HUES48 (cell line): ENCODE data around the gene SNAP91.
"Not testable (repeated sequence)": the region's sequence is repeated elsewhere in the genome, so short reads cannot be mapped to it uniquely, and the experiment has no call there.

Experiments used
- H3K27ac ChIP-seq: one replicate; pipeline ENCODE4 v1.7.0; 2013; ENCODE audit warnings: low read depth, low read length, inconsistent platforms
- H3K27me3 ChIP-seq: 2 replicates; pipeline ENCODE4 v1.6.1; 2013; ENCODE audit warnings: mild to moderate bottlenecking, low read length; ENCODE audit not compliant: control insufficient read depth, insufficient read depth
- H3K36me3 ChIP-seq: 2 replicates; pipeline ENCODE4 v1.6.1; 2013; ENCODE audit warnings: low read length; ENCODE audit not compliant: control insufficient read depth, insufficient read depth
- H3K4me1 ChIP-seq: 2 replicates; pipeline ENCODE4 v1.6.1; 2013; ENCODE audit warnings: mild to moderate bottlenecking, low read length; ENCODE audit not compliant: control insufficient read depth, insufficient read depth
- H3K4me3 ChIP-seq: 2 replicates; pipeline ENCODE4 v1.5.1; 2013; ENCODE audit warnings: mild to moderate bottlenecking, low read depth, low read length
- H3K9ac ChIP-seq: 2 replicates; pipeline ENCODE4 v1.6.1; 2013; ENCODE audit warnings: mild to moderate bottlenecking, low read depth, low read length, moderate library complexity
- H3K9me3 ChIP-seq: 2 replicates; pipeline ENCODE4 v1.6.1; 2013; ENCODE audit warnings: low read length; ENCODE audit not compliant: control insufficient read depth, insufficient read depth

Gene SNAP91

DNA sequence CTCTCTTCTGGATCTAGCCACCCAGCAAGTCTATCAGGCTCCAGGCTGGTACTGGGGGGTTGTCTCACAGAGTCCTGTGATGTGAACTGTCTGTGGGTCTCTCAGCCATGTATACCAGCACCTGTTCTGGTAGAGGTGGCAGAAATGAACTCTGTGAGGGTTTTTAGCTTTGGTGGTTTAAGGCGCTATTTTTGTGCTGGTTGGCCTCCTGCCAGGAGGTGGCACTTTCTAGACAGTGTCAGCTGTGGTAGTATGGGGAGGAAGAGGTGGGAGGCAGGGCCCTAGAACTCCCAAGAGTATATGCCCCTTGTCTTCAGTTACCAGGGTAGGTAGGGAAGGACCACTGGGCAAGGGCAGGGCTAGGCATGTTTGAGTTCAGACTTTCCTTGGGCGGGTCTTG, 75.8 kb downstream of the SNAP91 start:
- Histone ChIP-seq H3K4me1 (peaks cover 7% of the 10 kb centered on the region; the same call in 1 of the 2 replicates), H3K9ac (no peak overlapping the region), H3K36me3 (no peaks in the 10 kb centered on the region), H3K4me3 (no peak overlapping the region), H3K27me3 (no peaks in the 10 kb centered on the region), H3K9me3 (no peaks in the 10 kb centered on the region), H3K27ac (no peak overlapping the region)

GRCh38 chr6:83629908-83630307, 79.0 kb downstream of the SNAP91 start:
- H3K4me1 ChIP-seq, H3K4me3 ChIP-seq, H3K9ac ChIP-seq, H3K36me3 ChIP-seq, H3K27me3 ChIP-seq, H3K27ac ChIP-seq, H3K9me3 ChIP-seq: not testable (repeated sequence)

DNA sequence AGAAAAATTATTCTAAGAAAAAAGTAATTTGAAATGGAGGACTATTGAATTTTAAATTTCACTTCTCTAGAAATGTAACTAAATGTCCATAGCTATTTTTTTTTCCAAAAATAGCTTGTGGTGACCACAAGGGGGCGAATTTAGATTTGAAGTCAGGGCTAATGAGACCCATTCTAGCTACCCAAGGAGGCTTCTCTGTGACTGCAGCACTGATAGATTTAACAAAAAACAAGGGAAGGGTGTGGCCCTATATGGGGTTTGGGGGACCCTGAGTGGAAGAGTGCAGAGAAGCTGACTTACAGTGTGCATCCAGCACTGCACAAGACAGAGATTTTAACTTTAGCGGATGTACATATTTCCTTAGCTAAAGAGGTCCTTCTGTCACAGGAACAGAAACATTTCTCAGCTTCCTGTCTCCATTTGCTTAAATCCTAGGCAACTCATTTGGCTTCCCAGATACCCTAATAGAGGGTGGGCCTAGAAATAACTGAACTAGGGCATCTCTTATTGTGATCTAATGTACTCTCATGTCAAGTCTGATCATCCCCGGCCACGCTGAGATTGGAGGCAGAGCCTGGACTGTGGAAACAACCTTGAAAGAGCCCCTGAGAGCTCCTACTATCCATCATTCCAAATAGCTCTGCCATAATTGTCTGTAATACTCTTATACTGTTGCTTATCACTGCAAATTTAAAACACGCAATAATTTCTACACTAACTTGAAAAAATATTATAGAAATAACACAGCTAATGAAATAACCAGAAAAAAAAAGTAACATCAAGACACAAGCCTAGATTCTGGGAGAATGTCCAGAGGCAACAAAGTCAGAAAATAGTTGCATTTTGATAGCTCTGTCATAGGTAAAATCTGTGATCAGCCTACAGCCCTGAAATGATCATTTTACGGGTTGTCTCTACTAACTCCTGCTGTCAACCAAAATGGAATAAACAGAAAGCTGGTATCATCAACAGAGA, 93.6 kb downstream of the SNAP91 start:
- H3K27ac ChIP-seq, result no peak overlapping the region
- H3K36me3 ChIP-seq, result no peaks in the 10 kb centered on the region
- H3K4me3 ChIP-seq, result no peak overlapping the region
- H3K9ac ChIP-seq, result no peak overlapping the region
- H3K27me3 ChIP-seq, result no peaks in the 10 kb centered on the region
- no peaks in the 10 kb centered on the region for H3K9me3 ChIP-seq
- H3K4me1 ChIP-seq, result no peaks in the 10 kb centered on the region

DNA sequence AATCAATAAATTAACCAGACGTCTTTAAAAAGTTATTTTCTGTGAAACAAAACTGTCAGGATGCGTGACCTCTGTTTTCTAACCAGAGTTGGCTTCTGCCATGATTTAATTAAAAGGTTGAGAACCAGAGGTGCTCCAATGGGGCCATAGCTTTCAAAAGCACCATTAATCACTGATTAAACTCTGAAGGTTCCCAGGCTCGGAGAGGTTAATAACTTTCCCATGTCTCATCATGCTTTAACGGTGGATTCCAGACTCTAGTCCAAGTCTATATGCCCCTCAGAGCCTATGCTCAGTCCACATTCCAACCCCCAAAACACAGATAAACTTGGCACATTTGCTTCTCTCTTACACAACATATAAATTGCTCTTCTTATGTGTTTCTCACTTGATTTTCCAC, 95.5 kb downstream of the SNAP91 start:
- Histone ChIP-seq H3K4me1 (no peaks in the 10 kb centered on the region), H3K4me3 (no peak overlapping the region), H3K9ac (no peak overlapping the region), H3K27me3 (no peaks in the 10 kb centered on the region), H3K27ac (no peak overlapping the region), H3K36me3 (no peaks in the 10 kb centered on the region), H3K9me3 (no peaks in the 10 kb centered on the region)

GRCh38 chr6:83609248-83609647, 99.7 kb downstream of the SNAP91 start:
- no peaks in the 10 kb centered on the region for H3K4me1 ChIP-seq
- no peaks in the 10 kb centered on the region for H3K27me3 ChIP-seq
- H3K27ac ChIP-seq, result no peak overlapping the region
- no peaks in the 10 kb centered on the region for H3K36me3 ChIP-seq
- H3K9me3 ChIP-seq, result no peaks in the 10 kb centered on the region
- H3K9ac ChIP-seq, result no peak overlapping the region
- H3K4me3 ChIP-seq, result no peak overlapping the region

DNA sequence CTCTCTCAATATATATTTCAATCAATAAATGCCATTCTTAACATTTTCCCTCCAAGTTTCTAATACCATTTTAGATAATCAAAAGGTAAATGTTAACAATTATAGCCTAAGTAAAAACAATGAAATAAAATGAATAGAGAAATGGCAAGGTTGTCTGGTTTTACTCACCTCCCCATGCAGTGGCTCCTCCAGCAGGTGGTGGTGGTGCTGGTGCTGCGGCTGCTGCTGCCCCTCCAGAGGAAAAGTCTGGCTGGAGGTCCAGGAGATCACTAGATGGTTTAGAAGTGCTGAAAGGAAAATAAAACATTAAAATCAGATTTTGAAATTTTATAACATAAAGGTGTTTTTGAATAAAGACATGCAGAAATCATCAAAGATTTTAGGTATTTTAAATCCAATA, 103.4 kb downstream of the SNAP91 start:
- H3K36me3 ChIP-seq, result no peaks in the 10 kb centered on the region
- H3K4me1 ChIP-seq, result no peaks in the 10 kb centered on the region
- no peak overlapping the region for H3K9ac ChIP-seq
- H3K27me3 ChIP-seq, result no peaks in the 10 kb centered on the region
- no peak overlapping the region for H3K27ac ChIP-seq
- no peak overlapping the region for H3K4me3 ChIP-seq
- H3K9me3 ChIP-seq, result no peaks in the 10 kb centered on the region

DNA sequence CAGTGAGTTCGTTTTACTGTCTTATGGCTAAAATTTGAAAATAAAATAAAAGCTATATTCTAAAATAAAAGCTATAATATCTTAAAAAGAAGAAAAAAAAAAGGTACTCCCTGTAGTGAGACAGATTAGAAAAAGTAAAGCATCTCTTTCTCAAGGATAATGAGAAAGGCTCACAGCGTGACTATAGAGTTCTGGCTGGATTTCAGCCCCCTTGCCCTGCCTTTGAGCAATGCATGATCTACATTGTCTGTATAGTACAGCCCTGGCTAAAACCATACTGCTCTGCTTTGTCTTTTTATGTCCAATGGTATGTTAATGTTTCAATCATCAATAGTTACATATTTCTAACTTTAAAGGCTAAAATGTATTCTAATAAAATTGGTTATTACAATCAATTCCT, 105.3 kb downstream of the SNAP91 start:
- no peaks in the 10 kb centered on the region for H3K9me3 ChIP-seq
- no peaks in the 10 kb centered on the region for H3K4me1 ChIP-seq
- no peak overlapping the region for H3K9ac ChIP-seq
- no peaks in the 10 kb centered on the region for H3K36me3 ChIP-seq
- H3K4me3 ChIP-seq, result no peak overlapping the region
- H3K27me3 ChIP-seq, result no peaks in the 10 kb centered on the region
- no peak overlapping the region for H3K27ac ChIP-seq

DNA sequence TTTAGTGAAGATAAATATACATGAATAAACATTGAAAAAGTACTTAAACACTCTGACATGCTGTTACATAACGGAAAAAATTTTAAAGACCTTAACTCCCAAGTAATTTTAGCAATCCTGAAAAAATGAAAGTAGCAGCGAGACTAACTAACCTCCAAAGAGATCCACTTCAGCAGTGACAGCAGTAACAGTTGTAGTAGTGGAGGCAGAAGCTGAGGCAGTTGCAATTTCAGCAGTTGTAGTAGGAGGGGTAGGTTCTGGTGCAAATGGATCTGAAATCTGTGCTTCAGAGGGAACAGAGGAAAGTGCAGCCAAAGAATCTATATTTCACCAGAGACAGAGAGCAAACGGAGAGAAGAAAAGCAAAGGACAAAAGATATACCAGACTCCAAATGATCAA, 107.8 kb downstream of the SNAP91 start:
- Histone ChIP-seq H3K27ac (no peak overlapping the region), H3K4me1 (no peaks in the 10 kb centered on the region), H3K9me3 (no peaks in the 10 kb centered on the region), H3K9ac (no peak overlapping the region), H3K4me3 (no peak overlapping the region), H3K27me3 (no peaks in the 10 kb centered on the region), H3K36me3 (no peaks in the 10 kb centered on the region)

GRCh38 chr6:83600459-83600858, 108.4 kb downstream of the SNAP91 start:
- H3K9ac ChIP-seq, result no peak overlapping the region
- no peaks in the 10 kb centered on the region for H3K36me3 ChIP-seq
- H3K9me3 ChIP-seq, result no peaks in the 10 kb centered on the region
- no peak overlapping the region for H3K4me3 ChIP-seq
- no peak overlapping the region for H3K27ac ChIP-seq
- H3K27me3 ChIP-seq, result no peaks in the 10 kb centered on the region
- H3K4me1 ChIP-seq, result no peaks in the 10 kb centered on the region

- no peak overlapping the region for H3K27ac ChIP-seq
- no peaks in the 10 kb centered on the region for H3K27me3 ChIP-seq
- no peak overlapping the region for H3K9ac ChIP-seq
- no peak overlapping the region for H3K4me3 ChIP-seq
- H3K9me3 ChIP-seq, result no peaks in the 10 kb centered on the region; the same call in 1 of the 2 replicates
- H3K4me1 ChIP-seq, result no peaks in the 10 kb centered on the region
- no peaks in the 10 kb centered on the region for H3K36me3 ChIP-seq
Observed at GRCh38 chr6:83597511-83597910, 111.4 kb downstream of the SNAP91 start.

GRCh38 chr6:83597051-83597450, 111.8 kb downstream of the SNAP91 start:
- Histone ChIP-seq H3K4me1 (no peaks in the 10 kb centered on the region), H3K27me3 (no peaks in the 10 kb centered on the region), H3K9ac (no peak overlapping the region), H3K27ac (no peak overlapping the region), H3K36me3 (no peaks in the 10 kb centered on the region), H3K9me3 (no peaks in the 10 kb centered on the region; the same call in 1 of the 2 replicates), H3K4me3 (no peak overlapping the region)
